HG02623 (cell line): ENCODE data around the gene RHOBTB1.
"Not testable (repeated sequence)": the region's sequence is repeated elsewhere in the genome, so short reads cannot be mapped to it uniquely, and the experiment has no call there.

Experiments
- ATAC-seq: cut with Tn5 transposase; IDR thresholded peaks from one replicate; pipeline ENCODE4 v1.9.1; 2021; ENCODE audit warnings: moderate library complexity; ENCODE audit not compliant: unreplicated experiment

Gene RHOBTB1

GRCh38 chr10:60871215-60871614, 72.8 kb downstream of the RHOBTB1 start:
- no peak for ATAC-seq

DNA sequence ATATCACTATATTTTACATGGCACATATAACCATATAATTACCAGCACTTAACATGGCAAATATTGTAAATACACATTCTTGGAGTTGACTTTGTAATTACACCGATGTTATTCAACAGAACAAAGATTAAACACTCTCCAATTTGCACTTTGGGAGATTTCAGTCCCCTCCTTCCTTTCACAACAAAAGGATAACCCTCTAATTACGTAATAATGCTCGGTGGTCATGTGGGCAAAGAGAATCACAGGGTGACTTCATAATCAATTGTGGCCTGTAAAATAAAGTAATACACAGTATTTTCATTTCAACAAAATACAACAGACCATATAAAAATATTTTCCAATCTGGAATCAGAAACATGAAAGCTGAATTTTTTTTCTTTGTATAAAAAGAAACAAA, 73.2 kb downstream of the RHOBTB1 start:
- no peak for ATAC-seq

GRCh38 chr10:60870416-60870728, 73.6 kb downstream of the RHOBTB1 start:
- no peak for ATAC-seq

- ATAC-seq: no peak
Measured at GRCh38 chr10:60869652-60870415, 74.2 kb downstream of the RHOBTB1 start.

DNA sequence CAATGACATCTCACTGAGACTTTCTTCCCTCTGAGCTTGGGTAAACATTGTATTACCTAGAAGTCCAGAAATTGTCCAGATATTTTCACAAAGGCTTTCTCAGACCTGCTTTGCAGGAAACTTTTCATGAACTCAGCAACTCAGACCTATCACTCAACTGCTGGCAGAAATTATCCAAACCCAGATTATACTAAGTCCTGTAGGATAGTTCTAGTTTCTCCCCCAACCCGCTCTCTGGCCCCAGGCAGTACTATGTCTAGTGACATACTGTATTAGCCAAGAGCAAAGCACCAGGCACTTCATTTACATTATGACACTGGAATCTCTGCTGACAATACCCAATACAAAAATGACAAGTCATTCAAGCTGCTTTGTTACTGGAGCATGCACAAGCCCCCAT, 75.0 kb downstream of the RHOBTB1 start:
- no peak for ATAC-seq

GRCh38 chr10:60865198-60865783, 78.7 kb downstream of the RHOBTB1 start:
- no peak for ATAC-seq

- no peak for ATAC-seq
Measured at GRCh38 chr10:60863796-60864195, 80.2 kb downstream of the RHOBTB1 start.

DNA sequence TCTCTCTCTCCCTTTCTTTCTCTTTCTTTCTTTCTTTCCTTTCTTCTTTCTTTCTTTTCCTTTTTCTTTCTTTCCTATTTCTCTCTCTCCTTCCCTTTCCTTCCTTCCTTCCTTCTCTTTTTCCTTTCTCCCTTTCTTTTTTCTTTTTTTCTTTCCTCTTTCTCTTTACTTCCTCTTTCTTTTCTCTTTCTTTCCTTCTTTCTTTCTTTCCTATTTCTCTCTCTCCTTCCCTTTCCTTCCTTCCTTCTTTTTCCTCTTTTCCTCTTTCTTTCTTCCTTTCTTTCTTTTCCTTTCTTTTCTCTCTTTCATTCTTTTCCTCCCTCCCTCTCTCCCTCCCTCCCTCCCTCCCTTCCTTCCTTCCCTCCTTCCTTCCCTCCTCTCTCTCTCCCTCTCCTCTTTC, 81.5 kb downstream of the RHOBTB1 start:
- no peak for ATAC-seq

- no peak for ATAC-seq
Measured at GRCh38 chr10:60856405-60856804, 87.6 kb downstream of the RHOBTB1 start.

GRCh38 chr10:60853637-60854036, 90.3 kb downstream of the RHOBTB1 start:
- no peak for ATAC-seq

- ATAC-seq: no peak
Measured at GRCh38 chr10:60853107-60853506, 90.9 kb downstream of the RHOBTB1 start.

GRCh38 chr10:60849740-60850139, 94.2 kb downstream of the RHOBTB1 start:
- no peak for ATAC-seq

DNA sequence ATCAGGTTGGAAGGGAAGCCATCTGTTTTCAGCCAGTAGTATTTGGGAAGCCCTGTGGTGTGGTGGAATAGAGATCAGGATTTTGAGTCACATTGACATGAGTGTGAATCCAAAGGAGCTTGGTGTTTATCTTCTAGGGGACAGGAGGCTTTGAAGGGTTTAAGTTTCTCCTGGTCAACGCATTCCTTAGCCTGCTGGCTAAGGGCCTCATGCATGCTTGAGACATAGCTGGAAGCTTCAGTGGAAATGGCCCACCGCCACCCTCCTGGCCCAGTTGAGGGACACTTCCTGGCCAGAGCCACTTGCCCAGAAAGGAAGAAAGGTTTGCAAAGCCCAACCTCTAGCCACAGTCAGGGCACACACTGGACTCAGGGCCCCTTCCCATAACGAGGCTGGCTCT, 94.8 kb downstream of the RHOBTB1 start:
- no peak for ATAC-seq

- ATAC-seq: no peak
Measured at GRCh38 chr10:60848680-60849079, 95.3 kb downstream of the RHOBTB1 start.

DNA sequence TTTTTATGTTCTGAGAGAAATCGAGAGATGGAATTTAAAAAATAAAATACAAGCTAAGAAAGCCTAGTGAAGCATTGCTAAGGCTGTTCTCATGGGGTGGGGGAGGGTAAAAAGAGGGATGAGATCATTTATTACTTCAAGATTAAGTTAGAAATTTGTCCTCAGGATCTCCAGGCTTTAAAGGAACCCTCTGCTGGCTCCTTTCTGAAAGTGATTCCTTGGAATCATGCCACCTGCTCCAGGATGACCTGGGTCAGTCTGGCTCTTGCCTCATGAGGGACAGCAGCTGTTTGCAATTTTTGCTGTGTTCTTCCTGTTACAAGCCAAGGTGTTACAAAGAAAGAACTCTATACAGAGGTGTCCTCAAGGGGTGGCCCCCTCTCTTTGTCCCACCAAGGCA, 95.9 kb downstream of the RHOBTB1 start:
- ATAC-seq: no peak

DNA sequence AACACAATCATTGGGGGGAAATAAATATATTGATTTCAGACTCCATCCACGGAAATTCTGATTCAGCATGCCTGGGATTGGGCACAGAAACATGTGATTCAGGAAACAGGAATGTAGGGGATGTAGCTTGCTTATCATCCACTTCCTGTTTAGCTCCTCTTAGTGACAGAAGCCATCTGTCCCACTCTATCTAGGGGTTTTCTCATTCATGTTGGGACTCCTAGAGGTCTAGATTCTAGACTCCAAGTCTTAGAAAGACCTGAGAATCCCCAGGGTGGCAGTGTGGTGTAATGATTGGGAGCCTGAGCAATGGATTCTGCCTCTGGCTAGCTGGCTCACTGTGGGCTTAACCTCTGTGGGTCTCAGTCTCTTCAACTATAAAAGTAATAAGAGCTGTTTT, 97.8 kb downstream of the RHOBTB1 start:
- no peak for ATAC-seq

- ATAC-seq: no peak
Measured at GRCh38 chr10:60845038-60845437, 98.9 kb downstream of the RHOBTB1 start.

- no peak for ATAC-seq
Measured at GRCh38 chr10:60842694-60843093, 101.3 kb downstream of the RHOBTB1 start.

GRCh38 chr10:60841227-60841626, 102.8 kb downstream of the RHOBTB1 start:
- not testable (repeated sequence) for ATAC-seq

DNA sequence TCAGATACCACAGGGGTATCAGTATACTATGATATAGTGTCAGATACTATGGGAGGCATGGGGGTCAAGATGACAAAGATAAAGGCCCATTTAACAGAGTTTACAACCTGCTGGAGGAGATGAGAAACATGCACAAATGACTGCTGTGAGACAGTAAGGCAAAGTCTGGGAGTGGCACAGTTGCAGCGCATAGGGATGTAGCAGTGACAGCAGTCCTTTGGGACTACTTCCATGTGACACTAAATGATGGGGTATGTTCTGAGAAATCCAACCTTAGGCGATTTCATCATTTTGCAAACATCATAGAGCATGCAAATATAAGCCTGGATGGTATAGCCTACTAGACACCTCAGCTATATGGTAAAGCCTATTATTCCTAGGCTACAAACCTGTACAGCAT, 108.9 kb downstream of the RHOBTB1 start:
- no peak for ATAC-seq

GRCh38 chr10:60834401-60834800, 109.6 kb downstream of the RHOBTB1 start:
- ATAC-seq: no peak

DNA sequence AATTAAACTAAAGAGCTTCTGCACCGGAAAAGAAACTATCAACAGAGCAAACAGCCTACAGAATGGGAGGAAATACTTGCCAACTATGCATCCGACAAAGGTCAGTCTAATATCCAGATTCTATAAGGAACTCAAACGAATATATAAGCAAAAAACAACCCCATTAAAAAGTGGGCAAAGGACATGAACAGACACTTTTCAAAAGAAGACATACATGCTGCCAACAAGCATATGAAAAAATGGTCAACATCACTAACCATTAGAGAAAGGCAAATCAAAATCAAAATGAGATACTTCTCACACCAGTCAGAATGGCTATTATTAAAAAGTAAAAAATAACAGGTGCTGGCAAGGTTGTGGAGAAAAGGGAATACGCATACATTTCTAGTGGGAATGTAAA, 111.8 kb downstream of the RHOBTB1 start:
- not testable (repeated sequence) for ATAC-seq

DNA sequence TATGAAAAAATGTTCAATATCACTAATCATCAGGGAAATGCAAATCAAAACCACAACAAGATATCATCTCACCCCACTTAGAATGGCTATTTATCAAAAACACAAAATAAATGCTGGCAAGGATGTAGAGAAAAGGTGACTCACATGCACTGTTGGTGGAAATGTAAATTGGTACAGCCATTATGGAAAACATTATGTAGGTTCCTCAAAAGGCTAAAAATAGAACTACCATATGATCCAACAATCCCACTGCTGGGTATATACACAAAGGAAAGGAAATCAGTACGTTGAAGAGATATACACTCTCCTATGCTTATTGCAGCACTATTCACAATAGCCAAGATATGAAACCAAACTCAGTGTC, 115.5 kb downstream of the RHOBTB1 start:
- no peak for ATAC-seq
